Inflammatory macrophage treated with lipopolysaccharide for 1 hour (primary cell): ENCODE results near the gene PRMT1.
"Not testable (repeated sequence)": the region's sequence is repeated elsewhere in the genome, so short reads cannot be mapped to it uniquely, and the experiment has no call there.

Experiments
- DNase-seq, 2 donors: peaks; one replicate each; pipeline ENCODE4 v3.0.0-alpha.2; 2020 to 2022

The PRMT1 gene

GRCh38 chr19:49689133-49690078 is 12.3 kb downstream of the PRMT1 start, which contains the start of gene ADM5:
Gene ADM5 (plus strand): TSS chr19:49689594. CDS start chr19:49689838, 244 bp downstream.
- no peak for DNase-seq

- DNase-seq: no peak
These were observed 13.1 kb downstream of the PRMT1 start for GRCh38 chr19:49690079-49690655.

- DNase-seq: peak in 1 of 2 donors; percentile 16
These were observed 13.7 kb downstream of the PRMT1 start, which contains the start of gene CPT1C for GRCh38 chr19:49690656-49691242. Gene CPT1C (plus strand): TSS chr19:49691116. CDS start chr19:49692253, 1,137 bp downstream.

- no peak for DNase-seq
These were observed 14.4 kb downstream of the PRMT1 start for GRCh38 chr19:49691243-49692146.

DNA sequence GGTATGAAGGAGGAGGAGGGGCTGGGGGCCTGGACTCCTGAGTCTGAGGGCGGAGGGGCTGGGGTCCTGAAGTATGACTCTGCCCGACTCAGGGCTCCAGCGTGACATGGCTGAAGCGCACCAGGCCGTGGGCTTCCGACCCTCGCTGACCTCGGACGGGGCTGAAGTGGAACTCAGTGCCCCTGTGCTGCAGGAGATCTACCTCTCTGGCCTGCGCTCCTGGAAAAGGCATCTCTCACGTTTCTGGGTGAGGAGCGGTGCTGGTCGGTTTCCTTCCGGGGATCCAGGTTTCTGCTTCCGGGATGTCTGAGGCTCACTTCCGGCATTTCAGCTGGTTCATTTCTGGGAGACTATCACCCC is 15.1 kb downstream of the PRMT1 start:
- no peak for DNase-seq

- DNase-seq: no peak
These were observed 19.0 kb downstream of the PRMT1 start for GRCh38 chr19:49696115-49696514.

- DNase-seq: no peak
These were observed 19.8 kb downstream of the PRMT1 start for GRCh38 chr19:49696865-49697264.

DNA sequence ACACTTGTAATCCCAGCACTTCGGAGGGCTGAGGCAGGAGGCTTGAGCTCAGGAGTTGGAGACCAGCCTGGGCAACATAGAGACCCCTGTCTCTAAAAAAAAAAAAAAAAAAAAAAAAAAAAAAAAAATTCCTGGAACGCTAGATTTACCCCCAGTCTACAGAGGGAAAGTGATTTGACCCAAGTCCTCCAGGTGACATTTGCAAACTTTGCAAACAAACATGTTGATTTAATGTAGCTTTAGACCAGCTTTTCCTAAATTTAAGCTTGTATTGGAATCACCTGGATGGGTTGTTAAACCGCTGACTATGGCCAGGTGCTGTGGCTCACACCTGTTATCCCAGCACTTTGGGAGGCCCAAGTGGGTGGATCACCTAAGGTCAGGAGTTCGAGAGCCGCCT is 22.3 kb downstream of the PRMT1 start:
- no peak for DNase-seq

- no peak for DNase-seq
These were observed 23.5 kb downstream of the PRMT1 start for GRCh38 chr19:49700563-49700962.

- DNase-seq: no peak
These were observed 24.3 kb downstream of the PRMT1 start for GRCh38 chr19:49701271-49701786.

DNA sequence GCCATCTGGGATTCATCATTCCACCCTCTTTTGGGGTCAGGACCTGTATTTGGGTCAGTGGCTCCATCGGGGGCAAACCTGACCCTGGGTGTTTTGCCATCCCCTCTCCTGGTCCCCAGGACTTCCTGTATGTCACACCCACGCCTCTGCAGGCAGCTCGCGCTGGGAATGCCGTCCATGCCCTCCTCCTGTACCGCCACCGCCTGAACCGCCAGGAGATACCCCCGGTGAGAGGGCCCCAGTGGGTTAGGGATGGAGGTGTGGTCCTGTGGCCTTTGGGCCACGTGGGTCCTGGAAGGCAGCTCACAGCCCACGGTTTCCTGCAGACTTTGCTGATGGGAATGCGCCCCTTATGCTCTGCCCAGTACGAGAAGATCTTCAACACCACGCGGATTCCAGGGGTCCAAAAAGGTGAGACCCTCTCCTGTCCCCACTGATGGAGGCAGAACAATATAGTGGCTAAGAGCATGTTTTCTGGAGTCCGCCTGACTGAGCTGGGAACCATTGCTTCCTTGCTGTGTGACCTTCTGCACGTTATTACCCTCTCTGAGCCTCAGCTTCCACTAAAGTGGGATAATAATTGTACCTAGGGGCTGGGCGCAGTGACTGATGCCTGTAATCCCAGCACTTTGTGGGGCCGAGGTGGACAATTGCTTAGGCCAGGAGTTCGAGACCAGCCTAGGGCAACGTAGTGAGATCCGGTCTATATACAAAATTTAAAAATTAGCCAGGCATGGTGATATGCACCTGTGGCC is 28.0 kb downstream of the PRMT1 start:
- DNase-seq: no peak

DNA sequence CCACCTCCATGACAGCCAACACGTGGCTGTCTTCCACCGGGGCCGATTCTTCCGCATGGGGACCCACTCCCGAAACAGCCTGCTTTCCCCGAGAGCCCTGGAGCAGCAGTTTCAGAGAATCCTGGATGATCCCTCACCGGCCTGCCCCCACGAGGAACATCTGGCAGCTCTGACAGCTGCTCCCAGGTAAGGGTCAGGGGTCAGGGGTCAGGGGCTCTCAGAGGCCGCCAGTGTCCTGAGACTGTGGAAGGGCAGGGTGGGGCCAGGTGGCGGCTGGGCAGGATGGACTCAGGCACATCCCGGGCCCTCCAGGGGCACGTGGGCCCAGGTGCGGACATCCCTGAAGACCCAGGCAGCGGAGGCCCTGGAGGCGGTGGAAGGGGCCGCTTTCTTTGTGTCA is 28.8 kb downstream of the PRMT1 start:
- no peak for DNase-seq

GRCh38 chr19:49710372-49710951 is 33.4 kb downstream of the PRMT1 start:
- DNase-seq: no peak

GRCh38 chr19:49712397-49712859 is 35.4 kb downstream of the PRMT1 start:
- DNase-seq: peak; percentile 11 to 23

GRCh38 chr19:49713236-49713845 is 36.3 kb downstream of the PRMT1 start:
- no peak for DNase-seq

DNA sequence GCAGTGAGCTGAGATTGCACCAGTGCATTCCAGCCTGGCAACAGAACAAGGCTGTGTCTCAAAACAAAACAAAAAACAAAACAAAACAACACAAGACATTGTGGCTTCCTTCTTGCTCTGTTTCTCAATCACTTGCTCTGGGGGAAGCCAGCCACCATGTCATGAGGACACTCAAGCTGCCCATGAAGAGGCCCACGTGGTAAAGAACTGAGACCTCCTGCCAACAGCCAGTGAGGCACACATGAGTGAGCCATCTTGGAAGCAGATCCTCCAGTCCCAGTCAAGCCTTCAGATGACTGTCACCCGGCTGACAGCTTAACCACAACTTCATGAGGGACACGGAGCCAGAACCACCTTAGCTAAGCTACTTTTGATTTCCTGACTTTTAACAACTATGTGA is 39.1 kb downstream of the PRMT1 start:
- peak; percentile 16 to 57 for DNase-seq

GRCh38 chr19:49718511-49718910 is 41.4 kb downstream of the PRMT1 start:
- no peak for DNase-seq

GRCh38 chr19:49718991-49719390 is 41.9 kb downstream of the PRMT1 start:
- no peak for DNase-seq

GRCh38 chr19:49719420-49719819 is 42.3 kb downstream of the PRMT1 start:
- DNase-seq: not testable (repeated sequence)

- no peak for DNase-seq
These were observed 50.4 kb downstream of the PRMT1 start for GRCh38 chr19:49727217-49728030.
